Erythroblast (primary cell): Measurements from ENCODE around the gene SOX5.

Experiments used
- DNase-seq, 2 experiments: peaks; one replicate each; lab custom pipeline; 2025; lab: John Stamatoyannopoulos, UW
- GATA1 ChIP-seq: IDR thresholded peaks from 2 replicates; pipeline ENCODE4 v1.6.1; 2011; ENCODE audit warnings: low read depth, mild to moderate bottlenecking, control low read depth, low read length, moderate library complexity
- POLR2A ChIP-seq: IDR thresholded peaks from 2 replicates; pipeline ENCODE4 v1.6.1; 2011; ENCODE audit warnings: mild to moderate bottlenecking, low read length

The SOX5 gene

DNA sequence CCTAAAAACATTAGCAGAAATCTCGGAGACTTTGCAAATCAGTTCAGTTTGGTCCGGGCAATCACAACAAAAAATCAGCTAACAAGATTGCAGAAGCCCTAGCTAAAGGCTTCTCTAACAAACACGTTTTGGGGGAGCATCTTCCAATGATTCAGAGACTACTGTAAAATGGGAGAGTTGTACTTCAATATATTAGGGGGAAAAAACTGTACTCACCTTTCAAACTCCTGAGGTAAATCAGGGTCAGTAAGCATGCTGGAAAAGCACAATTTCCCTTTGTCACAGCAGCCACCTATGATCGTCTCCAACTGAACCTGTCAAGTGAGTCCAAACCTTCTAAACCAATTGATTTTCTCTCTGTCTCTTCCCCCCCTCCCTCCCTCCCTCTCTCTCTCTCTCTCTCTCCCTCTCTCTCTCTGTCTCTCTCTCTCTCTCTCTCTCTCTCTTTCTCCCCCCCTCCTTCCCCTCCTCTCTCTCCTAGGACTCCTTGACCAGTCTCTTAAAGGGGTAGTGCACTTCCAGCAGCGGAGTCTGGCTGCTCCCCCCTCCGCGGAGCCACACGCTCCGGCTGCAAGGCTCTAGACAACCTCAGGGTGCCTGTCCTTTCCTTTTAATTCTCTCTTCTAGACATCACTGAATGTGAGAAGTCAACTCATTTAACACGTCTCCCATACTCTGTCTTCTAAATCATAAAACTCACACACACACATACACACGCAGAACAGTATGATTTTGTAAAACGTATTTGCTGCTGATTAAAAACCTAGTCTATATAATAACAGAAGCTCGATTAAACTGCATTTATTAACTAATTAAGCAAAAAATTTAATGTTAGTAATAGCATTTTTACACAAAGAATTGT is at the start of gene SOX5:
Gene SOX5, minus strand, starts transcription at position 323 of the 862 bp plus-strand sequence. Its CDS starts 69 bp downstream, at position 254.
- DNase-seq: no peak
- TF ChIP-seq POLR2A (no peak), GATA1 (no peak)

- no peak for DNase-seq
- TF ChIP-seq POLR2A (no peak), GATA1 (no peak)
Measured at GRCh38 chr12:23987046-23987445, 37.6 kb upstream of the SOX5 start.

DNA sequence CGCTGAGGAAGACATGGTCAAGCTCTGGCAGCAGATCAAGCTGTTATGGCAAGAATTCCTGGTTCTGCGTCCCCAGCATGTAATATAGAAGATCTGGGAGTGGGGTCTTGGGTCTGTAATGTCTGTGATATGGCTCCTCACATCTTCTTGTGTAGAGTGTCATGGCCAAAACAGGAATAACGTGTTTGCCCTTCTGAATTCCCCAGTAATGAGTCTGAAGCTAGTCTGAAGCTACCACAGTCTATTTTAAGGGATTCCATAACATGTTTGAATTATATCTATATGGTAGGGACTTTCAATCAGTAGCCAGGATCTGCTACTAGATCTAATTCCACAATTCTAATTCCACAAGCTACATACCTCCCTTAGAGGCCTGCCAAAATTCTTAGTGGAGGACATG is 31.4 kb upstream of the SOX5 start:
- no peak for DNase-seq
- TF ChIP-seq GATA1 (no peak), POLR2A (no peak)

DNA sequence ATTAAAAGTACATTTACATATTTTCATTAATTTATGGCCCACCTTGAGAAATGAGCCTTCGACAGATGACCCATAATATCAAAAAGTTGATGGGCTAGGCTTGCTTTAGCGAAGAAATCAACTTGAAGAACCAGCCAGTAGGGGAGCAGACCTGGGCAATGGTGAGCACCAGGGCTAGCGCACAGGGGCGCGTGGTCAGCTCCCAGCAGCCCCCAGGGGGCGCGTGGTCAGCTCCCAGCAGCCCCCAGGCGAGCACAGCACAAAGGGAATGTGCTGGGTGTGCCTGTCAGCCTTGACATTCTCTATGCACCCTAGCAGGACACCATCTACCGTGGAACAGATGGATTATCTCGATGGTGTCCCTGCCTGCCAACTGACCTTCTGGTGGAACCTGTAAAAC is 15.3 kb upstream of the SOX5 start:
- no peak for TF ChIP-seq POLR2A
- TF ChIP-seq GATA1: no peak
- no peak for DNase-seq

DNA sequence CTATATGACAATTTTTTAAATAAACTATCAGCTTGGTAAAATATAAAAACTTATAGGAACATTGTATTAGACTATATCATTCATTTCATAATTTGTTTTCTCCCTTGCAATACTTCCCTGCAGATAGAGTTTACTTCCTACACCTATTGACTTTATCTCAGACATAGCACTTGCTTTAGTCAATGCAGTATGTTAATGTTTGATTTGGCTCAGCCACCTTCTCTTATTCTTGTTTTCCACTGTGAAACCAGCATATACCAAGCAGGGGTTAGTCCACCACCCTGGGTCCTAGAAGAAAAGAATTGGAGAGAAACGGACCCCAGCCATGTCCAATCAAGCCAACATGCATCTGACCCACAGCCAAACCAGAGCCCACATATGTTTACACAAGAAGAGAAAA is 10.4 kb upstream of the SOX5 start:
- DNase-seq: no peak
- TF ChIP-seq POLR2A: no peak
- TF ChIP-seq GATA1: no peak

DNA sequence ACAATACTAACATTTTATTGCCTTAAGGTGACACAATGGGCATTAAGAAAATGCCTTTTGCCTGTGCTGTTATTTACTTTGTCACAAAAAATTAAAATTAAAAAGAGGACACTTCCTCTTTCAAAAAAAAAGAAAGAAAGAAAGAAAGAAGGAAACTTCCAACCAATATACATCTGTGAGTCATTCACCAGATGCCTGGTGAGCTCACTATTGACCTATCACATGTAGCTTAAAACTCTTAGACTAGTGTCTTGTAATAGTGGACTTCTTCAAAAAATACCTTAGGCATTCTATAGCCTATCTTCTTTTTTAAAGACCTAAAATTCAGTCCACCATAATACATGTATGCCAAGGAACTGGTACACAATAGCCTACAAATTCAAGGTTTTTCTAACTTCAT is 4.9 kb upstream of the SOX5 start:
- TF ChIP-seq POLR2A: no peak
- no peak for TF ChIP-seq GATA1
- DNase-seq: no peak

- no peak for DNase-seq
- no peak for TF ChIP-seq GATA1
- TF ChIP-seq POLR2A: no peak
Measured at GRCh38 chr12:23952071-23952470, 2.6 kb upstream of the SOX5 start.

- TF ChIP-seq GATA1 (no peak), POLR2A (no peak)
- no peak for DNase-seq
Measured at GRCh38 chr12:23950775-23951451, 1.4 kb upstream of the SOX5 start.

GRCh38 chr12:23950210-23950774 is 822 bp upstream of the SOX5 start:
- DNase-seq: no peak
- no peak for TF ChIP-seq POLR2A
- no peak for TF ChIP-seq GATA1

DNA sequence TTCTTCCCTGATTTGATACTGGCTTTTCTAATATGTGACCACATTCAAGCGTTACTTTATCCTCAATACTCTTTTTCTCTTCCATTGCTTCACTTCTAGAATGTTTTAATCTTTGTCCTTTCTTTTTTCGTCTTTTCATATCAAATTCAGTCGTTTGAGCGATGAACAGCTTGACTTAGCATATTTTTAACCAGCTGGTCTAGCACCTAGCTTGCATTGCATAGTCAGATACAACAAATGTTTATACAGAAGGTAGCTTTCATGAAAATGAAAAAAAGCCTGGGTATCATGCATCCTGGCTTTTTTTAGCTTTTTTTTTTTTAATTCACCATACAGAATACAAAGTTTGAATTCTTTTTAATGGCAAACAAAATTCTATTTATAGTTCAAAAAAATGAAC is 1.2 kb downstream of the SOX5 start:
- no peak for DNase-seq
- TF ChIP-seq POLR2A: no peak

DNA sequence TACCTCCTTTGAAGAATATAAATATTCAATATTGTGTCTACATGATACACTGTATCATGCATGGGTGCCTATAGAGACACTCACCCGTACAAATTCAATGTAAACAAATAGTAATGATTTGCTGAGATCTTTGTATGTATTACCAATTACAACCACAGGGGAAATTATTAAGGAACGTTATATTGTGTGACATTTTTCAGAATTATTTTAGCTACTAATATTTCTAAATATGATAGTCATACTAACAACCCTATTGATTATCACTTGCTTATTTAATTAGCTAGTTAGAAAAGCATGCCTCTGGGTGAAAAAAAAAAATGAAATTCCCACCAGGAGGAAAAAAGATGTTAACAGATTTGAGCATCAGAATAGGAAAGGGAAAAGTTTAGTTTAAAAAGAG is 2.1 kb downstream of the SOX5 start:
- TF ChIP-seq POLR2A (no peak), GATA1 (no peak)
- no peak for DNase-seq

GRCh38 chr12:23945249-23945648 is 4.2 kb downstream of the SOX5 start:
- DNase-seq: no peak
- TF ChIP-seq POLR2A (no peak), GATA1 (no peak)

GRCh38 chr12:23944067-23944466 is 5.4 kb downstream of the SOX5 start:
- TF ChIP-seq GATA1 (no peak), POLR2A (no peak)
- no peak for DNase-seq

- no peak for DNase-seq
- TF ChIP-seq GATA1 (no peak), POLR2A (no peak)
Measured at GRCh38 chr12:23942841-23943240, 6.6 kb downstream of the SOX5 start.
